ENCODE results near the gene ITIH3.

GRCh38 chr3:52820736-52821135, 26.1 kb downstream of the ITIH3 start:
- TF ChIP-seq ARNTL (CRISPR knock-in tag; IDR thresholded peaks at IDR 0.05; ENCODE audit: borderline replicate concordance, low read depth) = no peak
- no peak for TF ChIP-seq CSDC2 (CRISPR knock-in tag; IDR thresholded peaks at IDR 0.05)
- TF ChIP-seq ZNF565 (CRISPR knock-in tag; conservative IDR thresholded peaks at IDR 0.05; ENCODE audit: low read depth) = no peak
- no peak for TF ChIP-seq GLIS3 (CRISPR knock-in tag; IDR thresholded peaks at IDR 0.05)
- no peak for TF ChIP-seq ZNF8 (CRISPR knock-in tag; IDR thresholded peaks at IDR 0.05)
- TF ChIP-seq PATZ1 (CRISPR knock-in tag; IDR thresholded peaks at IDR 0.05; ENCODE audit: borderline replicate concordance) = no peak
- no peak for TF ChIP-seq TCF4 (CRISPR knock-in tag; IDR thresholded peaks at IDR 0.05; ENCODE audit: borderline replicate concordance)

All from SK-N-SH treated with all-trans-retinoic acid at 6 μM for 48 hours (cell line).